Vagina (tissue), 2 donors: Measurements from ENCODE around the gene FSTL4.

Experiments used
- POLR2A ChIP-seq, 2 donors: fragments of 450-650 bp; IDR thresholded peaks; one replicate each; pipeline ENCODE4 v1.6.1; 2017; ENCODE audit warnings: antibody characterized with exemption in 2 of 2, mild to moderate bottlenecking in 2 of 2, moderate library complexity in 2 of 2
- POLR2AphosphoS5 ChIP-seq, 2 donors: sonication (generic); formaldehyde crosslinking; IDR thresholded peaks; one replicate each; pipeline ENCODE4 v1.9.0; 2017; ENCODE audit warnings: antibody characterized with exemption in 2 of 2, mild to moderate bottlenecking in 2 of 2, low read depth in 1 of 2; ENCODE audit not compliant: insufficient read depth in 1 of 2
- TF ChIP-seq, protein P1 (sequence below), 3 experiments: fragments of 450-650 bp in 2 of 3; fragments of 200-600 bp in 1 of 3; sonication (generic) in 1 of 3; IDR thresholded peaks; one replicate each; pipeline ENCODE4 v1.5.1; 2017 to 2019; ENCODE audit warnings: antibody characterized with exemption in 3 of 3, mild to moderate bottlenecking in 2 of 3, moderate library complexity in 2 of 3

DNA sequence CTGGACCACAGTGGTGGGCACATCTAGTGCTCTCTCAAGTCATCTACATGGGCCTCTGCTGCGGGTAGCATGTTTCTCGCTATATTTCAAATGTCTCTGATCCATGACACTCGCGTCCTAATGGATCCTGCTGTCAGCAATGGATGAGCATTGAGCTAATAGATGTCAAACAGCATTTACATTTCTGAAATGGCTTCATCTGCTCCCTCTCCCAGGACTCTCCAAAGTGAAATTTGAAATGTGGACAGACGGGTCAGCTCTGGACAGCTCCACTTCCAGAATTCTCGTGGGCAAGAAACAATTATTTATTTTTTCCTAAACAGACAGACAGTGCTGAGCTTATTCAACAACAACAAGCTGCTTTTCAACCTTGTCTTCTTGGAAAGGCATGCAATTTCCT, 58.1 kb downstream of the FSTL4 start:
- no peak for TF ChIP-seq POLR2AphosphoS5 (IDR thresholded peaks at IDR 0.05; ENCODE audit: insufficient read depth in 1 of 2, low read depth in 1 of 2)
- TF ChIP-seq, protein P1, sequence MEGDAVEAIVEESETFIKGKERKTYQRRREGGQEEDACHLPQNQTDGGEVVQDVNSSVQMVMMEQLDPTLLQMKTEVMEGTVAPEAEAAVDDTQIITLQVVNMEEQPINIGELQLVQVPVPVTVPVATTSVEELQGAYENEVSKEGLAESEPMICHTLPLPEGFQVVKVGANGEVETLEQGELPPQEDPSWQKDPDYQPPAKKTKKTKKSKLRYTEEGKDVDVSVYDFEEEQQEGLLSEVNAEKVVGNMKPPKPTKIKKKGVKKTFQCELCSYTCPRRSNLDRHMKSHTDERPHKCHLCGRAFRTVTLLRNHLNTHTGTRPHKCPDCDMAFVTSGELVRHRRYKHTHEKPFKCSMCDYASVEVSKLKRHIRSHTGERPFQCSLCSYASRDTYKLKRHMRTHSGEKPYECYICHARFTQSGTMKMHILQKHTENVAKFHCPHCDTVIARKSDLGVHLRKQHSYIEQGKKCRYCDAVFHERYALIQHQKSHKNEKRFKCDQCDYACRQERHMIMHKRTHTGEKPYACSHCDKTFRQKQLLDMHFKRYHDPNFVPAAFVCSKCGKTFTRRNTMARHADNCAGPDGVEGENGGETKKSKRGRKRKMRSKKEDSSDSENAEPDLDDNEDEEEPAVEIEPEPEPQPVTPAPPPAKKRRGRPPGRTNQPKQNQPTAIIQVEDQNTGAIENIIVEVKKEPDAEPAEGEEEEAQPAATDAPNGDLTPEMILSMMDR (IDR thresholded peaks at IDR 0.05) = no peak
- no peak for TF ChIP-seq POLR2A (IDR thresholded peaks at IDR 0.05)
